H1 (cell line): ENCODE results near the gene NUDT3. TPM values are rescaled to one million over a fixed set of nuclear protein-coding genes. Genes with fewer than 3 reads are reported as not detected.

Experiments used
- ATF2 ChIP-seq: IDR thresholded peaks from 2 replicates; pipeline ENCODE4 v1.6.1; 2012; ENCODE audit warnings: low read length, inconsistent platforms
- BRCA1 ChIP-seq: IDR thresholded peaks from 2 replicates; pipeline ENCODE4 v1.6.1; 2012; ENCODE audit warnings: low read depth, low read length, improper control_type of control experiment
- CBX8 ChIP-seq: fragments of 300-800, 300-1000 bp; sonication (generic); IDR thresholded peaks from 2 replicates; pipeline ENCODE4 v1.7.1; 2016; ENCODE audit warnings: low read depth, low read length, borderline replicate concordance
- CTCF ChIP-seq, 3 experiments: IDR thresholded peaks; 1 replicate in 2 of 3; 2 replicates in 1 of 3; pipeline versions ENCODE4 v1.5.1 to v1.6.1; 2011; ENCODE audit warnings: low read length in 3 of 3, mild to moderate bottlenecking in 3 of 3, inconsistent platforms in 2 of 3, low read depth in 1 of 3, moderate library complexity in 1 of 3; ENCODE audit not compliant: insufficient read depth in 1 of 3; ENCODE audit errors: control extremely low read depth in 1 of 3
- EGR1 ChIP-seq: IDR thresholded peaks from 2 replicates; pipeline ENCODE4 v1.6.1; 2011; ENCODE audit warnings: low read depth, low read length, borderline replicate concordance
- HDAC6 ChIP-seq: IDR thresholded peaks from one replicate; pipeline ENCODE4 v1.7.1; 2012; ENCODE audit warnings: low read depth, mild to moderate bottlenecking, inconsistent platforms, low read length, moderate library complexity
- MAX ChIP-seq: IDR thresholded peaks from 2 replicates; pipeline ENCODE4 v1.6.1; 2012; ENCODE audit warnings: inconsistent platforms
- PHF8 ChIP-seq: fragments of 200-600 bp; sonication (generic); conservative IDR thresholded peaks from 2 replicates; pipeline ENCODE4 v1.7.1; 2012; ENCODE audit warnings: low read depth, mild to moderate bottlenecking, inconsistent platforms, low read length, moderate library complexity
- SP2 ChIP-seq: IDR thresholded peaks from 2 replicates; pipeline ENCODE4 v1.6.1; 2012; ENCODE audit warnings: mild to moderate bottlenecking, low read length, inconsistent platforms
- SUZ12 ChIP-seq: fragments of 200-600 bp; sonication (generic); IDR thresholded peaks from 2 replicates; pipeline ENCODE4 v1.6.1; 2012; ENCODE audit warnings: mild to moderate bottlenecking, inconsistent platforms, low read length, moderate library complexity, mixed read lengths
- polyA plus RNA-seq, 7 experiments: library from polyadenylated mRNA; depleted of rRNA in 3 of 7; stranded (reverse) in 5 of 7; unstranded in 2 of 7; fragments of >200 nt in 5 of 7; fragments of 200-250 nt in 2 of 7; gene quantifications; 1 replicate in 5 of 7; 2 replicates in 1 of 7; 4 replicates in 1 of 7; pipeline versions ENCODE4 v1.2.1 to v1.2.3, GENCODE V29; 2011 to 2013; ENCODE audit warnings: missing spikeins in 2 of 7, mixed read lengths in 2 of 7
- total RNA-seq: library from RNA; stranded (reverse); fragmentation: NEBNext Ultra II Directional; extraction: Animal tissue kit (Norgen Biotek cat#: 25700); gene quantifications from 2 replicates; pipeline ENCODE4 v1.2.1, GENCODE V29; 2021

Gene NUDT3
- total and polyA plus RNA-seq, 2 of the 8 experiments (the other 6 are each of a cell fraction or from before 2014, with no cell fraction given) = 14.1 to 36.9 TPM

GRCh38 chr6:34305982-34306708 lies 86.3 kb downstream of the NUDT3 start (continued):
- TF ChIP-seq CTCF (IDR thresholded peaks at IDR 0.05; ENCODE audit: control extremely low read depth in 1 of 3, insufficient read depth in 1 of 3, low read depth in 1 of 3, low read length in 3 of 3) (no peak), MAX (no peak), PHF8 (no peak), SUZ12 (no peak), CBX8 (no peak), HDAC6 (no peak), BRCA1 (no peak), ATF2 (no peak), EGR1 (no peak), SP2 (no peak)
- TF ChIP-seq, all 59 proteins: peak for 0
